Activated naive CD8-positive, alpha-beta T cell (primary cell): ENCODE measurements around the gene KRTCAP2.
"Not testable (repeated sequence)": the region's sequence is repeated elsewhere in the genome, so short reads cannot be mapped to it uniquely, and the experiment has no call there.

Experiments used
- H3K27ac Mint-ChIP-seq: one replicate; pipeline ENCODE4 v1.8.0; 2021; ENCODE audit warnings: mixed read lengths
- H3K27me3 Mint-ChIP-seq: one replicate; pipeline ENCODE4 v1.8.0; 2021; ENCODE audit warnings: mixed read lengths
- H3K36me3 Mint-ChIP-seq: one replicate; pipeline ENCODE4 v1.8.0; 2021; ENCODE audit warnings: mixed read lengths
- H3K4me1 Mint-ChIP-seq: one replicate; pipeline ENCODE4 v1.8.0; 2021; ENCODE audit warnings: low read depth, mixed read lengths
- H3K4me3 Mint-ChIP-seq: one replicate; pipeline ENCODE4 v1.8.0; 2021; ENCODE audit warnings: mild to moderate bottlenecking, mixed read lengths
- H3K9me3 Mint-ChIP-seq: one replicate; pipeline ENCODE4 v1.8.0; 2021; ENCODE audit warnings: low read depth, mixed read lengths

KRTCAP2 gene

DNA sequence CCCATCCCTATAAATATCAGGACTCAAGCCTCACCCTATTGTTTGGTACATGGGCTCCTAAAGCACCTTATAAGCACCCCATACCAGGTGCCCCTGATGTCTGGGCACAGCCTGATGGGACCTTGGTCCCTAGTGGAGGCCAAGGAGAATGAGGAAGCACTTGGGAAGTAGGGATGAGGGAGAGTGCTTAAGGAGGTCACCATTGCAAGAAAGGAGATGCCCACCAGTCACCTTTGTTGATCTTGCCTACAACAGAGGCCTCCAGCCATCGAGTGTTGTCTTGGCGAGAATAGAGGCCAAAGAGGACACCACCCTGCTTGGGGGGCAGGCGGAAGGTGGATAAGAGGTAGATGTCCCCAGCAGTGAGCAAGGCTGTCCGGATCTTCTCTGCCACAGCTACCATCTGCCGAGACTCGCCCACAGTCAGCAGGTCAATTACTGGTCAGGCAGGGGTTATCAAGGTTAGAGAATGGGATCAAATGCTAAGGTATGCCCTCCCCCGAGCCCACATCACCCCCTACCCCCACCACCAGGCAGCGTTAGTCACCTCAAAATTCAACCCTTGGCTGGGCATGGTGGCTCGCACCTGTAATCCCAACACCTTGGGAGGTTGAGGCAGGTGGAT is 33.0 kb upstream of the KRTCAP2 start:
- no peak overlapping the region for H3K27ac Mint-ChIP-seq
- H3K4me3 Mint-ChIP-seq, result no peak overlapping the region
- H3K9me3 Mint-ChIP-seq, result no peaks in the 10 kb centered on the region
- no peaks in the 10 kb centered on the region for H3K36me3 Mint-ChIP-seq
- peaks cover 18% of the 10 kb centered on the region for H3K4me1 Mint-ChIP-seq
- no peaks in the 10 kb centered on the region for H3K27me3 Mint-ChIP-seq

- no peaks in the 10 kb centered on the region for H3K27me3 Mint-ChIP-seq
- H3K27ac Mint-ChIP-seq, result no peak overlapping the region
- H3K36me3 Mint-ChIP-seq, result no peaks in the 10 kb centered on the region
- no peaks in the 10 kb centered on the region for H3K9me3 Mint-ChIP-seq
- peaks cover 18% of the 10 kb centered on the region for H3K4me1 Mint-ChIP-seq
- no peak overlapping the region for H3K4me3 Mint-ChIP-seq
Observed at GRCh38 chr1:155205035-155205434, 31.9 kb upstream of the KRTCAP2 start.

- no peaks in the 10 kb centered on the region for H3K36me3 Mint-ChIP-seq
- no peaks in the 10 kb centered on the region for H3K27me3 Mint-ChIP-seq
- no peak overlapping the region for H3K27ac Mint-ChIP-seq
- peaks cover 10% of the 10 kb centered on the region for H3K4me1 Mint-ChIP-seq
- H3K9me3 Mint-ChIP-seq, result no peaks in the 10 kb centered on the region
- H3K4me3 Mint-ChIP-seq, result no peak overlapping the region
Observed at GRCh38 chr1:155202731-155203515, 29.8 kb upstream of the KRTCAP2 start.

- Mint-ChIP-seq H3K4me1 (peaks cover 6% of the 10 kb centered on the region), H3K27me3 (no peaks in the 10 kb centered on the region), H3K27ac (no peak overlapping the region), H3K9me3 (no peaks in the 10 kb centered on the region), H3K36me3 (no peaks in the 10 kb centered on the region), H3K4me3 (no peak overlapping the region)
Observed at GRCh38 chr1:155202198-155202597, 29.1 kb upstream of the KRTCAP2 start.

DNA sequence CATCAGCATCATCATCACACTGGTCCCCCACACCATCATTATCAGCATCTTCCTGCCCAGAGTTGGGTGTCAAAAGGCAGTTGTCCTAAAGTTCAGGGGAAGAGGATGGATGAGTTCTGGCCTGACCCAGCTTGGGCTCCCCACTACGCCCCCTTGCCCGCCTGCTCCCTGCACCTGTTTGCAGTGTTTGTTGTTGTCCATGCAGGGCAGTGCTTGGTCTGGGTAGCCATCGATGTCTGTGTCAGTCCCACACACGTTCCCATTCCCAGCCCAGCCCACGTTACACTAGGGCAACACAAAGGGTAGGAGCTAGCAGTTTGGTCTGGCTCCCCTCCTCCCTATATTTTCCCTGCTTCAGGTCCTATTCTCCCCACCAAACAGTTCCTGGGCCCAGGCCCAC is 27.8 kb upstream of the KRTCAP2 start:
- Mint-ChIP-seq H3K4me3 (no peak overlapping the region), H3K27ac (no peak overlapping the region), H3K36me3 (no peaks in the 10 kb centered on the region), H3K27me3 (no peaks in the 10 kb centered on the region), H3K4me1 (no peaks in the 10 kb centered on the region), H3K9me3 (no peaks in the 10 kb centered on the region)

DNA sequence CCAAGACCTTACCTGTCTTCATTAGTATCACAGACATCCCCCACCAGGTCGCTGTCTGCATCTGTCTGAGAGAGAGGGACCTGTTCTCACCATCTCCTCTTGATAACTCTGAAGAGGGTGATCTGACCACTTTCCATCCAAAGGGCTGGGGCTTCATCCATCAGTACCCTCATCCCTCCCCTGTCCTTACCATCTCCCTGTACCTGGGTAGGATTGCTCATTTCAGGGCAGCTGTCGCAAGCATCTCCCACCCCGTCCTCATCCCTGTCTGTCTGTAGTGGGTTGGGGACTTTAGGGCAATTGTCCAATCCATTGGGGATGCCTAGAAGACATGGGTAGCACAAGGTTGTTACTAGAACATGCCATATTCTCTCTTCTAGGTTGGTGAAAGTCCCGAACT is 26.7 kb upstream of the KRTCAP2 start:
- Mint-ChIP-seq H3K27me3 (no peaks in the 10 kb centered on the region), H3K4me1 (peaks cover 6% of the 10 kb centered on the region), H3K27ac (no peak overlapping the region), H3K9me3 (no peaks in the 10 kb centered on the region), H3K4me3 (no peak overlapping the region), H3K36me3 (no peaks in the 10 kb centered on the region)

DNA sequence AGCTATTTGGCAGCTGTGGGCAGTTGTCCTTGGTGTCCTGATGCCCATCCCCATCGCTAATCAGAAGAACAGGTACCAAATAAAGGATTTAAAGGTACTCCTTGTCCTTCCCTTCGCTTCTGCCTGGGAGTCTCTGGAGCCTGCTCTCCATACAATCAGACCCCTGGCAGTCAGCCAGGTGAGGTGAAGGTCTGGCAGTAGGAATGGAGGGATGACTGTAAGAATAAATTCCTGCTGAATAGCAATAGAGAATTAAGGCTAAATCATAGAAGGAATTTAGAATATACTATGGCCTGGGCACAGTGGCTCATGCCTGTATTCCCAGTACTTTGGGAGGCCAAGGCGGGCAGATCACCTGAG is 25.4 kb upstream of the KRTCAP2 start:
- Mint-ChIP-seq H3K27me3 (no peaks in the 10 kb centered on the region), H3K27ac (no peak overlapping the region), H3K36me3 (no peaks in the 10 kb centered on the region), H3K4me1 (peaks cover 16% of the 10 kb centered on the region), H3K9me3 (no peaks in the 10 kb centered on the region), H3K4me3 (no peak overlapping the region)

GRCh38 chr1:155197901-155198546 is 24.9 kb upstream of the KRTCAP2 start:
- Mint-ChIP-seq H3K27ac (no peak overlapping the region), H3K4me3 (no peak overlapping the region)

DNA sequence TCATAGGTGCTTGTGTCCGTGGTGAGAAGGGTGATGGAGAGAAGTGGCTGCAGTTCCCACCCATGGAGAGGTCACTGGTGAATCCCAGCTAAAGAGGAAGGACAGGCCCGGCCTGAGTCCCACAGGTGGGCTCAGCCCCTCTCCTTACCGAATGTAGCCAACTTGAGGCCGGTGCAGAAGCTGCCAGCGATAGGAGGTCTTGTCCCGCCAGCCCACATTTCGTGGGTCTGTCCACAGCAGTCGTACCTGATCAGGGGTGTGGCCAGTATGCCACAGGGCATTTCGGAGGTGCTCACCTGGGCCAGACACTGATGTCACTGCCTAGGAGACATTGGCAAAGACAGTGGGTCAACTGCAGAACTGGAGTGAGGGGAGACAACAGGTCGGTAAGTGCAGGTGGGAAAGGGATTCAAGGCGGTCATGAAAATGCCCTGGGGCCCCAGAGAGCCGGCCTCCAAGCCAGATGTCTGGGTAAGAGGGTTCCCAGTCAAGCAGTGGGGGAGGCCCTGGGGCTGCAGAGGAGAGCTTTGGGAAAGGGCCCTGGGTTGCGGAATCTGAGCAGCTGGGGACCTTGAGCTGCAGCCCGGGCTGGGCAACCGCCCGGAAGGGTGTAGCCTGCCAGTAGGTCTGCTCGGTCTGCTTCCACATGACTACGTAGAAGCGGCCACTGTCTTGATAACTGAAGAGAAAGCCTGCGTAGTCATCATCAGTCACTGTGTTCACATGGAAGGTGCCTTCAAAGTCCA is 24.0 kb upstream of the KRTCAP2 start:
- H3K36me3 Mint-ChIP-seq, result no peaks in the 10 kb centered on the region
- H3K4me3 Mint-ChIP-seq, result no peak overlapping the region
- no peaks in the 10 kb centered on the region for H3K27me3 Mint-ChIP-seq
- peaks cover 28% of the 10 kb centered on the region for H3K4me1 Mint-ChIP-seq
- H3K9me3 Mint-ChIP-seq, result no peaks in the 10 kb centered on the region
- no peak overlapping the region for H3K27ac Mint-ChIP-seq

More at GRCh38 chr1:155197901-155198546, 24.9 kb upstream of the KRTCAP2 start:
- H3K9me3 Mint-ChIP-seq, result no peaks in the 10 kb centered on the region
- peaks cover 21% of the 10 kb centered on the region for H3K4me1 Mint-ChIP-seq
- H3K36me3 Mint-ChIP-seq, result no peaks in the 10 kb centered on the region
- no peaks in the 10 kb centered on the region for H3K27me3 Mint-ChIP-seq

DNA sequence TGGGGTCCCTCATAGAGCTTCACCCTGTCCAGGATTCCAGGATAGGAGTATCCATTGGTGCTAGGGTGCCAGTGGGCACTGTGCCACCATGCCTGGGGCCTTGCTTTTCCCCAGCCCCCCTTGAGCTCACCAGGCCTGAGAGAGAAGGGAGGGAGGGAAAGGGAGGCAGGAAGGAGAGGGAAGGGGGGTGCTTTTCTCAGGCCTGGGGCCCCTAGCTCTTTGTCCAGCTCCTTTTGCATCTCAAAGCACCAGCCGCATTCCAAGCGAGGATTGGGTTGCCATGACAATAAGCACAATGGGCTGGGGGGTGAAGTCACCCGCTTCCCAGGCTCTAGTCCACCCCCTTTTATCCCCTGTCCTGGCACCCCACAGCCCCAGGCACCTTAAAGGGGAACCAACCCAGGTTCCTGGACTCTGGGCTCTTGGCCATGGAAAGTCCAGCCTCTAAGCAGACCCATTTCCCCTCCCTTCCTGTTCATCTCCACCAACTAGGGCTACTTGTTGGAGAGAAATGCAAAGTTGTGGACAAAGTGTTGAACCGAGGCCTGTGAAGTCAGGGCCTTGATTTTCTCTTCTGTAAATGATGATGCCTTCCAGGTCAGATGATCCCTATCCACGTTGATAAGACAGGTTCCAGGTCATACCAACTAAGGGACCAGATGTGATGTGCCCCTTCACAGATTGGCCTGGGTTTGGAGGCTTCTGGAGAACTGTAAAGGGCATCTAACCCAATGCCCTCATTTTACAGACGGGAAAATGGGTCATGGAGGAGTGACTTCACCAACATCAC is 23.2 kb upstream of the KRTCAP2 start:
- no peak overlapping the region for H3K27ac Mint-ChIP-seq
- no peaks in the 10 kb centered on the region for H3K36me3 Mint-ChIP-seq
- H3K4me3 Mint-ChIP-seq, result peak overlapping the region; percentile 86
- no peaks in the 10 kb centered on the region for H3K27me3 Mint-ChIP-seq
- H3K9me3 Mint-ChIP-seq, result no peaks in the 10 kb centered on the region
- H3K4me1 Mint-ChIP-seq, result peaks cover 28% of the 10 kb centered on the region

- Mint-ChIP-seq H3K27ac (no peak overlapping the region), H3K4me3 (peak overlapping the region; percentile 86), H3K9me3 (no peaks in the 10 kb centered on the region), H3K36me3 (no peaks in the 10 kb centered on the region), H3K27me3 (no peaks in the 10 kb centered on the region), H3K4me1 (peaks cover 28% of the 10 kb centered on the region)
Observed at GRCh38 chr1:155195201-155196102, 22.3 kb upstream of the KRTCAP2 start.

GRCh38 chr1:155193991-155194240 is 20.8 kb upstream of the KRTCAP2 start:
- peak overlapping the region; percentile 98 for H3K27ac Mint-ChIP-seq
- H3K27me3 Mint-ChIP-seq, H3K9me3 Mint-ChIP-seq, H3K36me3 Mint-ChIP-seq: not testable (repeated sequence)
- peaks cover 28% of the 10 kb centered on the region for H3K4me1 Mint-ChIP-seq
- peak overlapping the region; percentile 91 for H3K4me3 Mint-ChIP-seq

DNA sequence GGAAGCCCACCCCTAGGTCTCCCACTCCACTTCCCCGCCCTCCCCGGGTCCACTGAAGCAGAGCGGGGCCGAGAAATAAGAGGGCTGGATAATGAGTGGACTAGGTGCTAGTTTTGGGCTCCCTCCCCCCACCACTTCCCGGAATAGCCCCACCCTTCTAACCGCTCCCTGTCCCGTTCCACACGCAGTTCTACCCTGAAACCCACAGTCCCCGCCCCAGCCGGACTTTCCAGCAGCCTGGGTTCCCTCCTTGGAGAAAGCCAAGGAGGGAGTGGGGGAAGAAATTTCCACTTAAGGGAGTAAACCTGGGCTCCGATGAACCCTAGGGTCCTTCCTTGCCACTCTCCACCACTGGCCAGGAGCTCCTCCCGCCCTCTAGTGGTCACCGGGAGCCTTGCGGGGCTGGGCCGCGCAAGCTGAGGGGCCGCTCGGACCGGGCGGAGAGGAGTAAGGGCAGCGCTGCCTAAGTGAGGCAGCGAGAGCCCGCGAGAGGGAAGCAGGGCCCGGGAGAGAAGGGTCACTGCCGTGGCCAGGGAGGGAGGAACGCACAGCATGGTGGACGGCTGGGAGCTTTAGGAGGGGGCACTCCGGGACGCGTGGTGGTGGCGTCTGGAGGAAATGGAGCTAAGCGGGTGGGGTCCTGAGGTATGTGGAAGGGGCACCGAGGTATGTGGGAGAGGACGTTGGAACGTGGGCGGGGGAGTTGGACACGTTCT is 20.3 kb upstream of the KRTCAP2 start:
- Mint-ChIP-seq H3K9me3 (no peaks in the 10 kb centered on the region), H3K36me3 (no peaks in the 10 kb centered on the region), H3K4me1 (peaks cover 28% of the 10 kb centered on the region), H3K27ac (peak overlapping the region; percentile 98), H3K27me3 (no peaks in the 10 kb centered on the region), H3K4me3 (peak overlapping the region; percentile 91)
